HepG2 (cell line): ENCODE measurements around the gene TMEM223. TPM values are rescaled to one million over a fixed set of nuclear protein-coding genes. Genes with fewer than 3 reads are reported as not detected.

Experiments used
- ATF7 ChIP-seq, 2 experiments: fragments of 450-650 bp in 1 of 2; sonication (generic) in 1 of 2; formaldehyde crosslinking in 1 of 2; IDR thresholded peaks; 2 replicates each; pipeline versions ENCODE4 v1.4.0 to v1.6.1; 2016 to 2020; ENCODE audit warnings: antibody characterized with exemption in 1 of 2, mild to moderate bottlenecking in 1 of 2, missing genetic modification reagents in 1 of 2
- DDIT3 ChIP-seq: sonication (generic); formaldehyde crosslinking; IDR thresholded peaks from 2 replicates; pipeline ENCODE4 v1.4.0; 2020; ENCODE audit warnings: mild to moderate bottlenecking, missing genetic modification reagents
- DMAP1 ChIP-seq: IDR thresholded peaks from 2 replicates; pipeline ENCODE4 v1.6.1; 2016
- DRAP1 ChIP-seq: IDR thresholded peaks from 2 replicates; pipeline ENCODE4 v1.6.1; 2016; ENCODE audit warnings: missing genetic modification reagents, missing compliant biosample characterization
- GATAD2A ChIP-seq: IDR thresholded peaks from 2 replicates; pipeline ENCODE4 v1.6.1; 2016
- HOXA3 ChIP-seq: sonication (generic); formaldehyde crosslinking; IDR thresholded peaks from 2 replicates; pipeline ENCODE4 v1.5.0; 2020; ENCODE audit warnings: missing genetic modification reagents
- ISL2 ChIP-seq: sonication (generic); formaldehyde crosslinking; IDR thresholded peaks from 2 replicates; pipeline ENCODE4 v1.5.0; 2020; ENCODE audit warnings: missing genetic modification reagents
- PREB ChIP-seq: sonication (generic); formaldehyde crosslinking; IDR thresholded peaks from 2 replicates; pipeline ENCODE4 v1.4.0; 2020; ENCODE audit warnings: missing genetic modification reagents
- RFXANK ChIP-seq: IDR thresholded peaks from 2 replicates; pipeline ENCODE4 v1.6.1; 2016
- TFAP4 ChIP-seq: sonication (generic); IDR thresholded peaks from 2 replicates; pipeline ENCODE4 v1.6.1; 2016; ENCODE audit warnings: low read depth, borderline replicate concordance
- TSC22D2 ChIP-seq: sonication (generic); formaldehyde crosslinking; IDR thresholded peaks from 2 replicates; pipeline ENCODE4 v1.5.1; 2020; ENCODE audit warnings: missing genetic modification reagents, mild to moderate bottlenecking, borderline replicate concordance
- ZBTB38 ChIP-seq: sonication (generic); formaldehyde crosslinking; IDR thresholded peaks from 2 replicates; pipeline ENCODE4 v1.5.1; 2020; ENCODE audit warnings: mild to moderate bottlenecking, missing genetic modification reagents
- ZNF574 ChIP-seq: sonication (generic); formaldehyde crosslinking; IDR thresholded peaks from 2 replicates; pipeline ENCODE4 v1.4.0; 2020; ENCODE audit warnings: missing genetic modification reagents
- ZNF609 ChIP-seq: sonication (generic); formaldehyde crosslinking; IDR thresholded peaks from 2 replicates; pipeline ENCODE4 v1.4.0; 2020; ENCODE audit warnings: mild to moderate bottlenecking, missing genetic modification reagents, borderline replicate concordance
- polyA plus RNA-seq, 8 experiments: library from polyadenylated mRNA; depleted of rRNA in 3 of 8; stranded (reverse) in 7 of 8; unstranded in 1 of 8; fragments of >200 nt; fragmentation: Illumina TruSeq in 4 of 8; extraction: Trizol in 4 of 8; gene quantifications; 2 replicates each; pipeline versions ENCODE4 v1.2.1 to v1.2.3, GENCODE V29; 2011 to 2016; ENCODE audit warnings: low read depth in 4 of 8, missing spikeins in 1 of 8, mixed read lengths in 1 of 8; ENCODE audit not compliant: insufficient read depth in 1 of 8
- total RNA-seq, 5 experiments: library from RNA; depleted of rRNA; stranded (reverse); fragments of >200 nt; fragmentation: Illumina TruSeq; extraction: Trizol; gene quantifications; 2 replicates each; pipeline ENCODE4 v1.2.3, GENCODE V29; 2016; ENCODE audit warnings: low read depth in 1 of 5

The TMEM223 gene
- total and polyA plus RNA-seq, 2 of the 13 experiments (the other 11 are each of a cell fraction or from before 2014, with no cell fraction given): 19.5 to 24.9 TPM

GRCh38 chr11:62831520-62832335 lies 39.9 kb upstream of the TMEM223 start, which contains the start of gene STX5 (continued):
- TF ChIP-seq ZNF609 (peak; percentile 35), DMAP1 (CRISPR knock-in tag) (peak; percentile 75; the same call in 1 of the 2 replicates), DRAP1 (CRISPR knock-in tag) (peak; percentile 99), GATAD2A (CRISPR knock-in tag) (peak; percentile 28; the same call in 1 of the 2 replicates), TSC22D2 (CRISPR knock-in tag) (0 out of 2 replicates have a peak, but pooled peaks have one; percentile 57), ZNF574 (CRISPR knock-in tag) (peak; percentile 58; the same call in 1 of the 2 replicates), TFAP4 (peak; percentile 57; the same call in 1 of the 2 replicates), ZBTB38 (0 out of 2 replicates have a peak, but pooled peaks have one; percentile 51), HOXA3 (peak; percentile 50; the same call in 1 of the 2 replicates), ISL2 (CRISPR knock-in tag) (peak; percentile 44; the same call in 1 of the 2 replicates), PREB (no peak), RFXANK (CRISPR knock-in tag) (no peak), ATF7 (IDR thresholded peaks at IDR 0.05) (peak; percentile 23; the same call in 1 of the 2 replicates), ATF7 (CRISPR knock-in tag; IDR thresholded peaks at IDR 0.05) (peak; percentile 56), DDIT3 (CRISPR knock-in tag) (no peak)
